SK-N-SH (cell line): ENCODE measurements around the gene TMEM94. TPM values are rescaled to one million over a fixed set of nuclear protein-coding genes. Genes with fewer than 3 reads are reported as not detected.

Experiments
- CTCF ChIA-PET: fragments of 300-600, 350-600 bp; formaldehyde crosslinking; extraction: SDS; loops from one replicate; lab custom pipeline; 2021; lab: Yijun Ruan, JAX
- POLR2A ChIA-PET: fragments of 350-600 bp; sonication (Branson Sonifier 250); formaldehyde crosslinking; extraction: SDS; loops from one replicate; lab custom pipeline; 2020; ENCODE audit warnings: antibody characterized with exemption, inconsistent platforms; lab: Yijun Ruan, JAX
- DNase-seq: peaks from one replicate; pipeline ENCODE4 v3.0.0; 2012
- H2AFZ ChIP-seq: fragments of 200-600 bp; sonication (generic); 2 replicates; pipeline ENCODE4 v1.8.1; 2016; ENCODE audit warnings: antibody characterized with exemption, mild to moderate bottlenecking, low read depth
- H3F3A ChIP-seq: fragments of 200-600 bp; sonication (generic); replicated peaks from 2 replicates; pipeline ENCODE3; 2016; ENCODE audit warnings: antibody characterized with exemption, mild to moderate bottlenecking; ENCODE audit not compliant: insufficient read depth
- H3K27ac ChIP-seq, 2 experiments: fragments of 200-500 bp in 1 of 2; fragments of 200-600 bp in 1 of 2; sonication (Bioruptor generic) in 1 of 2; sonication (generic), shearing (Covaris generic) in 1 of 2; 2 replicates each; pipeline versions ENCODE4 v1.5.1 to v1.6.1; 2014 to 2016; ENCODE audit warnings: low read depth in 2 of 2, inconsistent platforms in 1 of 2, low read length in 1 of 2, mild to moderate bottlenecking in 1 of 2, mixed read lengths in 1 of 2
- H3K27me3 ChIP-seq: fragments of 200-600 bp; sonication (generic), shearing (Covaris generic); 2 replicates; pipeline ENCODE4 v1.6.1; 2016; ENCODE audit warnings: mixed run types; ENCODE audit not compliant: insufficient read depth
- H3K36me3 ChIP-seq, 2 experiments: fragments of 200-500 bp in 1 of 2; fragments of 200-600 bp in 1 of 2; sonication (Bioruptor generic) in 1 of 2; sonication (generic) in 1 of 2; replicated peaks in 1 of 2; 2 replicates each; pipeline versions ENCODE3 to v1.5.1; 2014 to 2016; ENCODE audit warnings: low read length in 1 of 2, mild to moderate bottlenecking in 1 of 2; ENCODE audit not compliant: insufficient read depth in 2 of 2, control insufficient read depth in 1 of 2
- H3K4me1 ChIP-seq, 2 experiments: fragments of 200-500 bp in 1 of 2; fragments of 200-600 bp in 1 of 2; sonication (Bioruptor generic) in 1 of 2; sonication (generic), shearing (Covaris generic) in 1 of 2; 2 replicates each; pipeline versions ENCODE4 v1.5.1 to v1.6.1; 2014 to 2016; ENCODE audit warnings: low read depth in 1 of 2, low read length in 1 of 2, mixed run types in 1 of 2; ENCODE audit not compliant: insufficient read depth in 2 of 2, control insufficient read depth in 1 of 2
- H3K4me2 ChIP-seq: fragments of 200-600 bp; sonication (generic), shearing (Covaris generic); 2 replicates; pipeline ENCODE4 v1.6.1; 2017; ENCODE audit warnings: mixed run types
- H3K4me3 ChIP-seq, 2 experiments: fragments of 200-500 bp in 1 of 2; fragments of 200-600 bp in 1 of 2; sonication (Bioruptor generic) in 1 of 2; sonication (generic), shearing (Covaris generic) in 1 of 2; 2 replicates each; pipeline versions ENCODE4 v1.5.1 to v1.8.1; 2014 to 2016; ENCODE audit warnings: low read depth in 2 of 2, inconsistent platforms in 1 of 2, low read length in 1 of 2, mild to moderate bottlenecking in 1 of 2, mixed read lengths in 1 of 2, moderate library complexity in 1 of 2
- H3K79me2 ChIP-seq: fragments of 200-600 bp; sonication (generic); 2 replicates; pipeline ENCODE4 v1.8.1; 2017; ENCODE audit warnings: mild to moderate bottlenecking; ENCODE audit not compliant: insufficient read depth
- H3K9ac ChIP-seq: fragments of 200-600 bp; sonication (generic); 2 replicates; pipeline ENCODE4 v1.6.1; 2017; ENCODE audit warnings: mixed run types
- H3K9me2 ChIP-seq: fragments of 200-600 bp; sonication (generic); 2 replicates; pipeline ENCODE4 v1.6.1; 2017; ENCODE audit warnings: mixed run types
- H3K9me3 ChIP-seq: fragments of 200-600 bp; sonication (generic); 2 replicates; pipeline ENCODE4 v1.6.1; 2017; ENCODE audit warnings: mixed run types, mild to moderate bottlenecking, moderate library complexity
- H4K20me1 ChIP-seq: fragments of 200-600 bp; sonication (generic); 2 replicates; pipeline ENCODE4 v1.6.1; 2017; ENCODE audit warnings: mild to moderate bottlenecking, mixed run types; ENCODE audit not compliant: insufficient read depth
- CHD2 ChIP-seq: fragments of 150-350 bp; IDR thresholded peaks from 2 replicates; pipeline ENCODE4 v1.6.1; 2018; ENCODE audit warnings: low read length; ENCODE audit not compliant: partially characterized antibody
- CTCF ChIP-seq: fragments of 200-600 bp; sonication (generic); IDR thresholded peaks from 2 replicates; pipeline ENCODE4 v1.6.1; 2017; ENCODE audit warnings: antibody characterized with exemption, mild to moderate bottlenecking, moderate library complexity
- EP300 ChIP-seq, 2 experiments: IDR thresholded peaks; 2 replicates each; pipeline versions ENCODE4 v1.4.0 to v1.6.1; 2012; ENCODE audit warnings: borderline replicate concordance in 1 of 2, low read depth in 1 of 2, low read length in 1 of 2
- EZH2phosphoT487 ChIP-seq: fragments of 200-600 bp; sonication (generic); IDR thresholded peaks from 2 replicates; pipeline ENCODE4 v1.6.1; 2017; ENCODE audit warnings: low read depth, mixed run types, mild to moderate bottlenecking, antibody characterized with exemption, moderate library complexity, borderline replicate concordance
- FOSL2 ChIP-seq: IDR thresholded peaks from 2 replicates; pipeline ENCODE4 v1.4.0; 2012; ENCODE audit warnings: low read depth, mild to moderate bottlenecking, moderate library complexity, borderline replicate concordance
- GABPA ChIP-seq: IDR thresholded peaks from 2 replicates; pipeline ENCODE4 v1.4.0; 2012; ENCODE audit warnings: low read depth, mild to moderate bottlenecking
- GATA2 ChIP-seq: sonication (generic); formaldehyde crosslinking; IDR thresholded peaks from 2 replicates; pipeline ENCODE4 v1.5.0; 2020; ENCODE audit warnings: mild to moderate bottlenecking, missing genetic modification reagents
- JUND ChIP-seq: IDR thresholded peaks from 2 replicates; pipeline ENCODE4 v1.4.0; 2012
- MXI1 ChIP-seq: IDR thresholded peaks from 2 replicates; pipeline ENCODE4 v1.6.1; 2012; ENCODE audit warnings: mild to moderate bottlenecking, low read depth, low read length, improper control_type of control experiment
- NFIC ChIP-seq: IDR thresholded peaks from 2 replicates; pipeline ENCODE4 v1.4.0; 2012; ENCODE audit warnings: borderline replicate concordance
- POLR2AphosphoS5 ChIP-seq: IDR thresholded peaks from 2 replicates; pipeline ENCODE4 v1.6.1; 2012; ENCODE audit warnings: low read depth, low read length
- RAD21 ChIP-seq: IDR thresholded peaks from 2 replicates; pipeline ENCODE4 v1.6.1; 2012; ENCODE audit warnings: mild to moderate bottlenecking, low read length
- SMC3 ChIP-seq: IDR thresholded peaks from 2 replicates; pipeline ENCODE4 v1.6.1; 2012; ENCODE audit warnings: low read depth, low read length, improper control_type of control experiment
- TAF1 ChIP-seq: IDR thresholded peaks from 2 replicates; pipeline ENCODE4 v1.6.1; 2012; ENCODE audit warnings: low read depth, mild to moderate bottlenecking, low read length, moderate library complexity, borderline replicate concordance
- TEAD4 ChIP-seq: IDR thresholded peaks from 2 replicates; pipeline ENCODE4 v1.4.0; 2012; ENCODE audit warnings: mild to moderate bottlenecking, borderline replicate concordance; ENCODE audit not compliant: insufficient read depth
- USF2 ChIP-seq: fragments of 150-350 bp; IDR thresholded peaks from 2 replicates; pipeline ENCODE4 v1.6.1; 2017; ENCODE audit warnings: antibody characterized with exemption, low read length, low read depth, borderline replicate concordance
- WGBS: methylation state at CpG from one replicate; pipeline ENCODE4 v1.1.6; 2017; ENCODE audit warnings: low lambda C conversion rate; 5-methylcytosine and 5-hydroxymethylcytosine counted together
- polyA plus RNA-seq, 3 experiments: library from polyadenylated mRNA; depleted of rRNA; stranded (reverse); fragments of >200 nt; gene quantifications; 2 replicates each; pipeline ENCODE4 v1.2.3, GENCODE V29; 2012
- TF ChIP-seq, protein P1 (sequence below): IDR thresholded peaks from 2 replicates; pipeline ENCODE4 v1.4.0; 2012; ENCODE audit warnings: low read depth, borderline replicate concordance

Gene TMEM94
- polyA plus RNA-seq, 1 of the 3 experiments (the other 2 are of a cell fraction), result 89.9 TPM

GRCh38 chr17:75521290-75521689 lies 64.9 kb downstream of the TMEM94 start:
- CTCF ChIA-PET, result interaction anchor here (1.0 to 4.0 kb wide), 5 partner anchors 111 to 251 kb away, joined by 3 to 13 read pairs (median 4); partner anchors contain the start of gene MIF4GD
- peaks cover 13 to 19% of the 10 kb centered on the region in 2 experiments for H3K36me3 ChIP-seq

DNA sequence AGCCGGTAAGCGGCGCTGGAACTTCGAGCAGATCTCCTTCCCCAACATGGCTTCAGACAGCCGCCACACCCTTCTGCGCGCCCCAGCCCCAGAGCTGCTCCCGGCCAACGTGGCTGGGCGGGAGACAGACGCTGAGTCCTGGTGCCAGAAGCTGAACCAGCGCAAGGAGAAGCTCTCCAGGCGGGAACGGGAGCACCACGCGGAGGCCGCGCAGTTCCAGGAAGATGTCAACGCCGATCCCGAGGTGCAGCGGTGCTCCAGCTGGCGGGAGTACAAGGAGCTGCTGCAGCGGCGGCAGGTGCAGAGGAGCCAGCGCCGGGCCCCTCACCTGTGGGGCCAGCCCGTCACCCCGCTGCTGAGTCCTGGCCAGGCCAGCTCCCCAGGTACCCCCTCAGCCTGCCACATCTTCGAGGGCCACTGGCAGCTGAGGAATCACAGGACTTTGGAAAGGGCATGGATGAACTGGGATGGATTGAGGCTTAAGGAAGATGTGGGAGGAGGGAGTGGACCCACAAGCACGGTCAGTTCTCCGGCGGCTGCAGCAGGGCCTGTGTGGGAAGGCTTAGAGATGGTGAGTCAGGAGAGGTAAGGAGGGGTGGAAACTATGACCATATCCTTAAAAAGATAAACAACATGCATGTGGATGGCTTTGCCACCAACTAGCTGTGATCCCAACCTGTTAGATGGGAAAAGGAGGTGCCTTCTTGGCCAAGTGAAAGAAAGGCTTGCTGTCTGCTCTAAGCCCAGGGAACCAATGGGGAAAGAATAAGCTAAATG lies 65.7 kb downstream of the TMEM94 start:
- DNase-seq, result no peak
- ChIA-PET CTCF (interaction anchor here (0.9 to 4.0 kb wide), 8 partner anchors 18 to 251 kb away, joined by 3 to 13 read pairs (median 4); partner anchors contain the start of gene MIF4GD), POLR2A (interaction anchor here (0.6 kb wide), 1 partner anchor 18 kb away, joined by 3 read pairs; no protein-coding TSS in a partner anchor)
- no peak overlapping the region for H3K9ac ChIP-seq
- WGBS, result 97% methylated on average over 32 of the region's 33 CpGs
- H3K9me3 ChIP-seq, result no peaks in the 10 kb centered on the region
- H3K36me3 ChIP-seq, result peaks cover 13 to 19% of the 10 kb centered on the region in 2 experiments
- H3K79me2 ChIP-seq, result no peaks in the 10 kb centered on the region
- H3F3A ChIP-seq, result peaks cover 11% of the 10 kb centered on the region
- H3K4me3 ChIP-seq, result no peak overlapping the region
- peaks cover 0 to 22% of the 10 kb centered on the region in 2 experiments; a peak in 1 of 4 replicates for H3K4me1 ChIP-seq
- no peak overlapping the region for H3K4me2 ChIP-seq
- H3K9me2 ChIP-seq, result no peaks in the 10 kb centered on the region
- no peak overlapping the region for H2AFZ ChIP-seq
- H3K27me3 ChIP-seq, result peaks cover 12% of the 10 kb centered on the region; the same call in 1 of the 2 replicates
- TF ChIP-seq, protein P1, sequence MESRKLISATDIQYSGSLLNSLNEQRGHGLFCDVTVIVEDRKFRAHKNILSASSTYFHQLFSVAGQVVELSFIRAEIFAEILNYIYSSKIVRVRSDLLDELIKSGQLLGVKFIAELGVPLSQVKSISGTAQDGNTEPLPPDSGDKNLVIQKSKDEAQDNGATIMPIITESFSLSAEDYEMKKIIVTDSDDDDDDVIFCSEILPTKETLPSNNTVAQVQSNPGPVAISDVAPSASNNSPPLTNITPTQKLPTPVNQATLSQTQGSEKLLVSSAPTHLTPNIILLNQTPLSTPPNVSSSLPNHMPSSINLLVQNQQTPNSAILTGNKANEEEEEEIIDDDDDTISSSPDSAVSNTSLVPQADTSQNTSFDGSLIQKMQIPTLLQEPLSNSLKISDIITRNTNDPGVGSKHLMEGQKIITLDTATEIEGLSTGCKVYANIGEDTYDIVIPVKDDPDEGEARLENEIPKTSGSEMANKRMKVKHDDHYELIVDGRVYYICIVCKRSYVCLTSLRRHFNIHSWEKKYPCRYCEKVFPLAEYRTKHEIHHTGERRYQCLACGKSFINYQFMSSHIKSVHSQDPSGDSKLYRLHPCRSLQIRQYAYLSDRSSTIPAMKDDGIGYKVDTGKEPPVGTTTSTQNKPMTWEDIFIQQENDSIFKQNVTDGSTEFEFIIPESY, result no peak
- TF ChIP-seq USF2 (no peak), GATA2 (CRISPR knock-in tag) (no peak), MXI1 (no peak), FOSL2 (no peak), CHD2 (no peak), EZH2phosphoT487 (no peak), CTCF (no peak)
- no peak overlapping the region for H3K27ac ChIP-seq
- peaks cover 13% of the 10 kb centered on the region; the same call in 1 of the 2 replicates for H4K20me1 ChIP-seq

More at GRCh38 chr17:75521290-75521689, 64.9 kb downstream of the TMEM94 start:
- Histone ChIP-seq H3K27ac (no peak overlapping the region), H2AFZ (no peak overlapping the region), H4K20me1 (peaks cover 13% of the 10 kb centered on the region; the same call in 1 of the 2 replicates), H3K9me2 (no peaks in the 10 kb centered on the region), H3K4me3 (no peak overlapping the region), H3K4me2 (no peak overlapping the region), H3K4me1 (peaks cover 0 to 24% of the 10 kb centered on the region in 2 experiments; a peak in 1 of 4 replicates), H3K9ac (no peak overlapping the region), H3K9me3 (no peaks in the 10 kb centered on the region), H3F3A (peaks cover 7% of the 10 kb centered on the region), H3K27me3 (peaks cover 4% of the 10 kb centered on the region; the same call in 1 of the 2 replicates), H3K79me2 (no peaks in the 10 kb centered on the region)
- no peak for DNase-seq
- POLR2A ChIA-PET, result interaction anchor here (0.6 kb wide), 1 partner anchor 19 kb away, joined by 3 read pairs; no protein-coding TSS in a partner anchor
- WGBS, result 94% methylated on average over 8 of the region's 8 CpGs
- no peak for TF ChIP-seq EZH2phosphoT487
- no peak for TF ChIP-seq SMC3
- TF ChIP-seq CHD2, result no peak
- TF ChIP-seq TAF1, result no peak
- TF ChIP-seq FOSL2, result no peak
- no peak for TF ChIP-seq TEAD4
- TF ChIP-seq POLR2AphosphoS5, result no peak
- TF ChIP-seq USF2, result no peak
- no peak for TF ChIP-seq GABPA
- TF ChIP-seq RAD21, result no peak
- TF ChIP-seq EP300 (IDR thresholded peaks at IDR 0.05; ENCODE audit: borderline replicate concordance in 1 of 2, low read depth in 1 of 2, low read length in 1 of 2), result no peak
- TF ChIP-seq JUND, result no peak
- no peak for TF ChIP-seq NFIC
